Measurements from ENCODE around the gene IL12RB1. TPM values are rescaled to one million over a fixed set of nuclear protein-coding genes. Genes with fewer than 3 reads are reported as not detected.
"Not testable (repeated sequence)": the region's sequence is repeated elsewhere in the genome, so short reads cannot be mapped to it uniquely, and the experiment has no call there.

IL12RB1 gene
- total and polyA plus RNA-seq, 5 experiments from 2014 or later, result 17.5 to 32.9 (median 18.5) TPM

- Mint-ChIP-seq H3K36me3 (peaks cover 0 to 2% (median 0%) of the 10 kb centered on the region in 3 donors), H3K27me3 (no peaks in the 10 kb centered on the region), H3K9me3 (no peaks in the 10 kb centered on the region), H3K4me3 (peak overlapping the region; percentile 73 to 93 (median 86)), H3K4me1 (peaks cover 13 to 45% (median 29%) of the 10 kb centered on the region in 4 donors), H3K27ac (peak overlapping the region; percentile 69 to 97 (median 91))
- DNase-seq, result peak in 7 of 10 donors; percentile 18 to 59 (median 43)
- POLR2A ChIA-PET, result interaction anchor here (0.5 to 8.3 kb wide), 14 partner anchors 8 to 177 kb away, joined by 3 to 135 read pairs (median 3); partner anchors contain the start of genes ARRDC2, CCDC124, IL12RB1 and JUND
- peak; percentile 76 to 84 for ATAC-seq
These were observed 23.2 kb upstream of the IL12RB1 start for GRCh38 chr19:18109733-18110608.

- H3K4me3 Mint-ChIP-seq, result peak overlapping the region; percentile 73 to 93 (median 86)
- no peaks in the 10 kb centered on the region for H3K27me3 Mint-ChIP-seq
- peaks cover 17 to 51% (median 27%) of the 10 kb centered on the region in 4 donors for H3K4me1 Mint-ChIP-seq
- no peaks in the 10 kb centered on the region for H3K9me3 Mint-ChIP-seq
- H3K36me3 Mint-ChIP-seq, result peaks cover 0 to 2% (median 0%) of the 10 kb centered on the region in 3 donors
- H3K27ac Mint-ChIP-seq, result peak overlapping the region; percentile 87 to 97 (median 92)
- peak in 1 of 2 donors; percentile 32 for ATAC-seq
- no peak for DNase-seq
- POLR2A ChIA-PET, result interaction anchor here (0.5 to 8.3 kb wide), 13 partner anchors 9 to 172 kb away, joined by 3 to 135 read pairs (median 3); partner anchors contain the start of genes ARRDC2, IL12RB1, JUND and MAST3
These were observed 22.6 kb upstream of the IL12RB1 start for GRCh38 chr19:18109341-18109732.

- ATAC-seq (no peak), DNase-seq (no peak)
- peaks cover 17 to 54% (median 28%) of the 10 kb centered on the region in 4 donors for H3K4me1 Mint-ChIP-seq
- H3K27ac Mint-ChIP-seq, result peak overlapping the region; percentile 87 to 97 (median 92)
- peak overlapping the region; percentile 73 to 93 (median 86) for H3K4me3 Mint-ChIP-seq
- no peaks in the 10 kb centered on the region for H3K27me3 Mint-ChIP-seq
- POLR2A ChIA-PET, result interaction anchor here (0.6 to 8.3 kb wide), 11 partner anchors 9 to 173 kb away, joined by 3 to 135 read pairs (median 3); partner anchors contain the start of genes IL12RB1, JUND, MAST3 and PIK3R2
- H3K36me3 Mint-ChIP-seq, result peaks cover 0 to 2% (median 0%) of the 10 kb centered on the region in 3 donors
- H3K9me3 Mint-ChIP-seq, result no peaks in the 10 kb centered on the region
These were observed 22.2 kb upstream of the IL12RB1 start for GRCh38 chr19:18108897-18109296.

GRCh38 chr19:18107235-18107634 lies 20.5 kb upstream of the IL12RB1 start:
- Mint-ChIP-seq H3K4me1 (peaks cover 13 to 56% (median 25%) of the 10 kb centered on the region in 4 donors), H3K9me3 (no peaks in the 10 kb centered on the region), H3K27me3 (no peaks in the 10 kb centered on the region), H3K36me3 (peaks cover 0 to 2% (median 0%) of the 10 kb centered on the region in 3 donors), H3K27ac (peak overlapping the region in 7 of 10 donors; percentile 19 to 59 (median 38)), H3K4me3 (peak overlapping the region in 1 of 10 donors; percentile 7)
- no peak for DNase-seq
- POLR2A ChIA-PET, result interaction anchor here (4.2 to 8.3 kb wide), 3 partner anchors 9 to 17 kb away, joined by 22 to 135 read pairs (median 50); partner anchors contain the start of genes IL12RB1 and MAST3
- no peak for ATAC-seq

- Mint-ChIP-seq H3K4me1 (peaks cover 13 to 52% (median 20%) of the 10 kb centered on the region in 4 donors), H3K4me3 (peak overlapping the region in 5 of 10 donors; percentile 38 to 82 (median 78)), H3K27ac (peak overlapping the region in 2 of 10 donors; percentile 29 to 87)
- ATAC-seq, H3K9me3 Mint-ChIP-seq, DNase-seq, H3K36me3 Mint-ChIP-seq, H3K27me3 Mint-ChIP-seq: not testable (repeated sequence)
- POLR2A ChIA-PET, result interaction anchor here (9.2 kb wide), 1 partner anchor 15 kb away, joined by 132 read pairs; the partner anchor contains the start of gene IL12RB1
These were observed 18.5 kb upstream of the IL12RB1 start for GRCh38 chr19:18105259-18105658.

GRCh38 chr19:18104793-18105131 lies 18.0 kb upstream of the IL12RB1 start:
- Mint-ChIP-seq H3K4me1 (peaks cover 14 to 53% (median 23%) of the 10 kb centered on the region in 4 donors), H3K36me3 (peaks cover 0 to 2% (median 0%) of the 10 kb centered on the region in 3 donors), H3K4me3 (peak overlapping the region; percentile 70 to 85 (median 78)), H3K9me3 (no peaks in the 10 kb centered on the region), H3K27me3 (no peaks in the 10 kb centered on the region), H3K27ac (peak overlapping the region in 9 of 10 donors; percentile 19 to 91 (median 76))
- no peak for ATAC-seq
- POLR2A ChIA-PET, result interaction anchor here (0.7 to 9.2 kb wide), 4 partner anchors 15 to 176 kb away, joined by 3 to 132 read pairs (median 8); partner anchors contain the start of gene IL12RB1
- DNase-seq, result no peak

GRCh38 chr19:18102916-18103542 lies 16.3 kb upstream of the IL12RB1 start:
- Mint-ChIP-seq H3K9me3 (no peaks in the 10 kb centered on the region), H3K4me3 (peak overlapping the region in 7 of 10 donors; percentile 12 to 65 (median 60)), H3K27ac (peak overlapping the region in 4 of 10 donors; percentile 4 to 67 (median 42)), H3K36me3 (peaks cover 0 to 2% (median 0%) of the 10 kb centered on the region in 3 donors), H3K27me3 (no peaks in the 10 kb centered on the region), H3K4me1 (peaks cover 18 to 54% (median 28%) of the 10 kb centered on the region in 4 donors)
- ATAC-seq (no peak), DNase-seq (no peak)
- POLR2A ChIA-PET, result interaction anchor here (0.7 to 9.2 kb wide), 5 partner anchors 13 to 58 kb away, joined by 3 to 132 read pairs (median 7); partner anchors contain the start of gene IL12RB1

GRCh38 chr19:18101268-18101667 lies 14.5 kb upstream of the IL12RB1 start:
- Mint-ChIP-seq H3K4me3 (peak overlapping the region in 4 of 10 donors; percentile 28 to 41 (median 34)), H3K4me1 (peaks cover 20 to 53% (median 33%) of the 10 kb centered on the region in 4 donors), H3K36me3 (peaks cover 0 to 2% (median 0%) of the 10 kb centered on the region in 3 donors), H3K27me3 (no peaks in the 10 kb centered on the region), H3K27ac (peak overlapping the region in 2 of 10 donors; percentile 44 to 65), H3K9me3 (no peaks in the 10 kb centered on the region)
- ATAC-seq (no peak), DNase-seq (no peak)
- POLR2A ChIA-PET, result interaction anchor here (9.2 kb wide), 1 partner anchor 11 kb away, joined by 132 read pairs; the partner anchor contains the start of gene IL12RB1

- Mint-ChIP-seq H3K9me3 (no peaks in the 10 kb centered on the region), H3K27ac (peak overlapping the region in 1 of 10 donors; percentile 44), H3K4me3 (no peak overlapping the region), H3K4me1 (peaks cover 20 to 53% (median 35%) of the 10 kb centered on the region in 4 donors), H3K36me3 (peaks cover 0 to 2% (median 0%) of the 10 kb centered on the region in 3 donors), H3K27me3 (no peaks in the 10 kb centered on the region)
- DNase-seq (no peak), ATAC-seq (no peak)
- POLR2A ChIA-PET, result interaction anchor here (9.2 kb wide), 1 partner anchor 11 kb away, joined by 132 read pairs; the partner anchor contains the start of gene IL12RB1
These were observed 14.0 kb upstream of the IL12RB1 start for GRCh38 chr19:18100710-18101109.

- POLR2A ChIA-PET, result interaction anchor here (0.6 to 9.2 kb wide), 7 partner anchors 10 to 1539 kb away, joined by 3 to 132 read pairs (median 4); partner anchors contain the start of gene IL12RB1
- Mint-ChIP-seq H3K27ac (peak overlapping the region in 9 of 10 donors; percentile 19 to 89 (median 76)), H3K36me3 (peaks cover 0 to 2% (median 0%) of the 10 kb centered on the region in 3 donors), H3K4me1 (peaks cover 22 to 51% (median 35%) of the 10 kb centered on the region in 4 donors), H3K4me3 (peak overlapping the region; percentile 82 to 96 (median 88)), H3K27me3 (no peaks in the 10 kb centered on the region), H3K9me3 (no peaks in the 10 kb centered on the region)
- ATAC-seq (no peak), DNase-seq (no peak)
These were observed 12.9 kb upstream of the IL12RB1 start for GRCh38 chr19:18099623-18099995.

GRCh38 chr19:18098891-18099622 lies 12.3 kb upstream of the IL12RB1 start:
- DNase-seq (peak in 9 of 10 donors; percentile 25 to 79 (median 42)), ATAC-seq (peak; percentile 19 to 49)
- H3K27ac Mint-ChIP-seq, result peak overlapping the region; percentile 48 to 94 (median 84)
- no peaks in the 10 kb centered on the region for H3K9me3 Mint-ChIP-seq
- peak overlapping the region; percentile 82 to 96 (median 88) for H3K4me3 Mint-ChIP-seq
- peaks cover 0 to 2% (median 0%) of the 10 kb centered on the region in 3 donors for H3K36me3 Mint-ChIP-seq
- H3K27me3 Mint-ChIP-seq, result no peaks in the 10 kb centered on the region
- H3K4me1 Mint-ChIP-seq, result peaks cover 19 to 49% (median 34%) of the 10 kb centered on the region in 4 donors
- POLR2A ChIA-PET, result interaction anchor here (0.6 to 9.2 kb wide), 11 partner anchors 9 to 1540 kb away, joined by 3 to 132 read pairs (median 4); partner anchors contain the start of gene IL12RB1
